ENCODE data around the gene DNAH2. TPM values are rescaled to one million over a fixed set of nuclear protein-coding genes. Genes with fewer than 3 reads are reported as not detected.
"Not testable (repeated sequence)": the region's sequence is repeated elsewhere in the genome, so short reads cannot be mapped to it uniquely, and the experiment has no call there.

DNAH2 gene
- total RNA-seq, 1 donor from 2014 or later, result 0.05 TPM

DNA sequence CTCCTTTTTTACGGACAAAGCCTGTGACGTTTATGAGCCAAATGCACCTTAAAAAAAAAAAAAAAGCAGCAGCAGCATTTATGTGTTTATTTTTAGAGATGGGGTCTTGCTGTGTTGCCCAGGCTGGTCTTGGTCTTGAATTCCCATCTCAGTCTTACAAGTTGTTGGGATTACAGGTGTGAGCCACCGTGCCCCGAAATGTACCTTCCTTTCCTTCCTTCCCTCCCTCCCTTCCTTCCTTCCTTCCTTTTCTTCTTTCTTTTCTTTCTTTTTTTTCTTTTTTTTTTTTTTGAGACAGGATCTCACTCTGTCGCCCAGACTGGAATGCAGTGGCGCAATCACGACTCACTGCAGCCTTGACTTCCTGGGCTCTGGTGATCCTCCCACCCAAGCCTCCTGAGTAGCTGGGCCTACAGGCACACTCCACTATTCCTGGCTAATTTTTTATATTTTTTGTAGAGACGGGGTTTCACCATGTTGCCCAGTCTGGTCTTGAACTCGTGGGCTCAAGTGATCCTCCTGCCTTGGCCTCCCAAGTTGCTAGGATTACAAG, 92.3 kb downstream of the DNAH2 start:
- intact Hi-C loops (cut with micrococcal nuclease); ATAC-seq; DNase-seq: not testable (repeated sequence)

- intact Hi-C loops (cut with micrococcal nuclease), result no loop called here
- ATAC-seq (no peak), DNase-seq (no peak)
These were observed 93.7 kb downstream of the DNAH2 start for GRCh38 chr17:7811251-7811650.

GRCh38 chr17:7814969-7815368, 97.4 kb downstream of the DNAH2 start:
- intact Hi-C loops (cut with micrococcal nuclease), result no loop called here
- no peak for DNase-seq
- no peak for ATAC-seq

- no peak for ATAC-seq
- DNase-seq, result no peak
- intact Hi-C loops (cut with micrococcal nuclease), result no loop called here
These were observed 99.5 kb downstream of the DNAH2 start for GRCh38 chr17:7816926-7817642.

- ATAC-seq, result no peak
- DNase-seq, result no peak
- intact Hi-C loops (cut with micrococcal nuclease), result no loop called here
These were observed 100.1 kb downstream of the DNAH2 start for GRCh38 chr17:7817643-7817964.

DNA sequence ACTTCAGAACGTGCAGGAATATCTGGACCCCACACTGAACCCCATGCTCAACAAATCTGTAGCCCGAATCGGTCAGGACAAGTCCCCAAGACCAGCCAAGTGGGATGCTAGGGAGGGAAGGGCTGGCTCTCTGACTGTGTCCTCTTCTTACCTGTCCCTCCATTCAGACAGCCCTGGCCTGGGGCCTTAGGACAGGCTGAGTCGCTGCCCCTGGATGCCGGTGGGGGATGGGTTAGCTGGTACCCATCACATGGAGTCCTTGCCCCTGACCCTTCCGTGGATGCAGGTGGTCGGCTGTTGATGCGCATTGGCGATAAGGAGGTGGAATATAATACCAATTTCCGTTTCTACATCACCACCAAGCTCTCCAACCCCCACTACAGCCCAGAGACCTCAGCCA, 100.5 kb downstream of the DNAH2 start:
- no peak for DNase-seq
- intact Hi-C loops (cut with micrococcal nuclease), result no loop called here
- ATAC-seq, result no peak

GRCh38 chr17:7818746-7819645, 101.5 kb downstream of the DNAH2 start:
- no peak for ATAC-seq
- intact Hi-C loops (cut with micrococcal nuclease), result no loop called here
- no peak for DNase-seq

DNA sequence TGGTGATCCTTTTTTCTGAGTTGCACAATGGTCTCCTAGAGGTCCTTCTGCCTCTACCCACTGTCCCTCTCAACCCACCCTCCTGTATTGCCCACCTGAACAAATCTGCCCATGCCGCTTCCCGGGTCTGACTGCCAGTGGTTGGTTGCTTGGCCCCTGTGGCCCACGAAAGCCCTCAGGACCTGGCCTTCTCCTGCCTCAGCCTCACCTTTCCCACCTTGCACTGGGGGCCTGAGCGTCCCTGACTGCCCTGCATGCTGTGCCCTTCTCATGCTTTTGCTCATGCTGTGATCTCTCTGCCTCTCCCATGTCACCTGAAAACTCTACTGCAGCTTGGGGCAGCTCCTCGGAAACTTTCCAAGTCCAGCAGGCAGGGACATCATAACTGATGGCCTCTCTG, 102.7 kb downstream of the DNAH2 start:
- ATAC-seq, result no peak
- intact Hi-C loops (cut with micrococcal nuclease), result loop anchor here (5.0 kb wide), 1 partner anchor 37 kb away; the partner anchor contains the start of genes CYB5D1, NAA38 and TMEM88
- no peak for DNase-seq

- DNase-seq (no peak), ATAC-seq (no peak)
- intact Hi-C loops (cut with micrococcal nuclease), result loop anchor here (5.0 kb wide), 1 partner anchor 35 kb away; the partner anchor contains the start of genes CYB5D1, NAA38 and TMEM88
These were observed 104.6 kb downstream of the DNAH2 start for GRCh38 chr17:7822126-7822525.

GRCh38 chr17:7823581-7824001, 106.0 kb downstream of the DNAH2 start:
- ATAC-seq (no peak), DNase-seq (no peak)
- intact Hi-C loops (cut with micrococcal nuclease), result loop anchor here (5.0 kb wide), 1 partner anchor 34 kb away; the partner anchor contains the start of genes CYB5D1, NAA38 and TMEM88

DNA sequence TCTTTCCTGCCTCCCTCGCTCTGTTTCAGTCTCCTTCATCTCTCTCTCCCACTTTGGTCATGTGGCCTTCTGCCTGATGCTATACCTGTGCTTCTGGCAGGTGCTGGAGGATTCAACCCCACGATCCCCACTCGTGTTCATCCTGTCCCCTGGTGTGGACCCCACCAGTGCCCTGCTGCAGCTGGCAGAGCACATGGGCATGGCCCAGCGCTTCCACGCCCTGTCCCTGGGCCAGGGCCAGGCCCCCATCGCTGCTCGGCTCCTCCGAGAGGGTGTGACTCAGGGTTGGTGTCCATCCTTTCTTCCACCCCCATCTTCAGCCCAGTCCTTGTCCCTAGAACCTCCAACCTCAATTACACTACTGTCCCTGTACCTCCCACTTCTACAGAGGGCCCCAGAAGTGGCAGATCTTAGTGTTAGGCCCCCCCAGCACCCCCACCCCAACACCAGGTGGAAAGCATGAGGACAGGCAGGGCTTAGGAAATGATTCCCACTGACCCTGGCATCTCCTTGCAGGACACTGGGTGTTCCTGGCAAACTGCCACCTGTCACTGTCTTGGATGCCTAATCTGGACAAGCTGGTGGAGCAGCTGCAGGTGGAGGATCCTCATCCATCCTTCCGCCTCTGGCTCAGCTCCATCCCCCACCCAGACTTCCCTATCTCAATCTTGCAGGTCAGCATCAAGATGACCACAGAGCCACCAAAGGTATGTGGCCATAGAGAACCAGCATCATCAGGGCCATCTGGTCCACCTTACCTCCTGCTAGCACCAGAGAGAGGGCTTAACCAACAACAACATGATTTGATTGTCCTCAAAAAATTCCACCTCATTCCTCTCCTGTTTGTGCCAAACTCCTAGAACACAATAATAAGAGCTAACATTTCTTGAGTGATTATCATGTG, 106.7 kb downstream of the DNAH2 start:
- no peak for ATAC-seq
- intact Hi-C loops (cut with micrococcal nuclease), result loop anchor here (5.0 kb wide), 1 partner anchor 33 kb away; the partner anchor contains the start of genes CYB5D1, NAA38 and TMEM88

DNA sequence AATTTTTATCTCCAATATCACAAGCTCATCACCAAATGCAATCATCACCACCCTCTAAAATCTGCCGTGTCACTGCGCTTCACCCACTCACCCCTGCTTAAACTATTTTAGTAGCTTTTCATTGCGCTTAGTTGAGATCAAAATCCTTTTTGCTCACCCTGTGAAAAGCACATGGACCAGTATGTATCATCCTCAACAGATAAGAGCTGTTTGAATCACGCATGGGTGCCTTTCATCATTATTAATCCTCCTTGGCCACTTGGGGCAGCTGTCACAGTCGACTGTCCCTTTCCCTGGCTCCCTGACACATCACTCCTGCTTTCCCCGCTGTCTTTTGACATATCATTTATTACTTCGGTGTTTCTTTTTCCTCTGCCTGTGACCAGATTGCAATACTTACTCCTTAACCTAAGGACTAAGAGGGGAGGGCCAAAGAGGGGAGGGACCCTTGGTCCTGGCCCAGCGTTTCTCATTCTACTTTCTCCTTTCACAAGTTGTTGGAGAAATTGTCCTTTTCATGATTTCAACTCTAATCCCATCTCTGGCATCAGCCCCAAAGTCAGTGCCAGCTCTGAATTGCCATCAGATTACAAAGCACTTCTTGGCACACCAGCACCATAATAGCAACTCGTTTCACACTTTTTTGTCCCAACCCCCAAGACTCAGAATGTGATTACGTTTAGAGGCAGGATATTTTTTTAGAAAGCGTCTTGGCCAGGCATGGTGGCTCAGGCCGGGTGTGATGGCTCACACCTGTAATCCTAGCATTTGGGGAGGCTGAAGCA, 107.9 kb downstream of the DNAH2 start:
- ATAC-seq (no peak), DNase-seq (no peak)
- intact Hi-C loops (cut with micrococcal nuclease), result no loop called here

More for the DNA sequence above, 106.7 kb downstream of the DNAH2 start:
- DNase-seq, result no peak

DNA sequence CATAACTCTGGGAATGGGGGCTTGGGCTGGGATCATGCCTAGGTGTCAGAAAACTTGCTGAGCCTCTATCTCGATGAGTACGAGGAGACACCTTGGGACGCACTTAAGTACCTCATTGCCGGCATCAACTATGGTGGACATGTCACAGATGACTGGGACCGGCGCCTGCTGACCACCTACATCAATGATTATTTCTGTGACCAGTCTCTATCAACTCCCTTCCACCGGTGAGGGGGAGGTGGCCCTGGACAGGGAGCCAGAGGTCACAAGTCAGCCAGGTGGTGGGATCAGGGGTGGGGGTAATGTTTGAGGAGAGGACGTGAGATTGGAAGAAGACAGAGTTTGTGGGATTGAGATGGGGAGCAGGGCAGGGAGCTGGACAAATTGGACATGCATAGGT, 113.1 kb downstream of the DNAH2 start:
- intact Hi-C loops (cut with micrococcal nuclease), result no loop called here
- no peak for ATAC-seq
- no peak for DNase-seq

- intact Hi-C loops (cut with micrococcal nuclease), result no loop called here
- ATAC-seq (no peak), DNase-seq (no peak)
These were observed 113.7 kb downstream of the DNAH2 start for GRCh38 chr17:7831233-7831632.

DNA sequence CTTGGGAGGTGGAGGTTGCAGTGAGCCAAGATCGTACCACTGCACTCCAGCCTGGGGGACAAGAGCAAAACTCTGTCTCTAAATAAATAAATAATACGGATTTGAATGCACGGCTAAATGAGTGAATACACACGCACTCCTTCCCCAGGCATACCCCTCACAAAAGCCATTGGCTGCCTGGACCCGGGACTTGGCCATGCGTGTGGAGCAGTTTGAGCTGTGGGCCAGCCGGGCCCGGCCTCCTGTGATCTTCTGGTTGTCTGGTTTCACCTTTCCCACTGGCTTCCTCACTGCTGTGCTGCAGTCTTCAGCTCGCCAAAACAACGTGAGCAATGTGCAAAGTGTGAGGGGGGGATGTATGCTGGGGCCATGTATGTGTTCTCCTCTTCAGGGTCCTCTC, 114.9 kb downstream of the DNAH2 start:
- no peak for DNase-seq
- no peak for ATAC-seq
- intact Hi-C loops (cut with micrococcal nuclease), result no loop called here

DNA sequence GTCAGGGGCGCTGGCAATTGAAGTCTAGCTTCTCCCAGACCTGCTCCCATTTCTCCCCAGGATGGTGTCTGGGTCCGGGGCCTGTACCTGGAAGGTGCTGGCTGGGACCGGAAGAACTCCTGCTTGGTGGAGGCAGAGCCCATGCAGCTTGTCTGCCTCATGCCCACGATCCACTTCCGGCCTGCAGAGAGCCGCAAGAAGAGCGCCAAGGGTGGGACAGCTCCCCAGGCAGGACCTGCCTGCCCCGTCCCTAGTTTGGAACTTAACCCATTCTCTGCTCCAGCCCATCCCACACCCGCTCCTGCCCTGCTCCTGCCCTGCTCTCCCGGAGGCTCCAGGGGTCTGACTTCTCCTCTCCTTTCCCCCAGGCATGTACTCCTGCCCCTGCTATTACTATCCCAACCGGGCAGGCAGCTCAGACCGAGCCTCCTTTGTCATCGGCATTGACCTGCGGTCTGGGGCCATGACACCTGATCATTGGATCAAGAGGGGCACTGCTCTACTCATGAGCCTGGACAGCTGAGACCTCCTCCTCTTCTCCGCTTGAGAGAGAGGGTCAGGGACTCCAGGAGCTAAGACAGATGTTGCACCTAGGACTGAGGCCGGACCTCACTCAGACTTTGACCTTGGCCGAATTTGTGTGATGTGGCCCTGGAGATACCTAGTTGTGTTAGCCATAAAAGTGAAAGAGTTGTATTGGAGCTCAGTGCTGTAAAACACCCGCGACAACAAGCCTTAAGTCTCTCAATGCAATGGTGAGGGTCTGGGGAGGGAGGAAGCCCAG, 115.7 kb downstream of the DNAH2 start:
- ATAC-seq (no peak), DNase-seq (no peak)
- intact Hi-C loops (cut with micrococcal nuclease), result no loop called here

- DNase-seq, result peak; percentile 97
- peak; percentile 72 for ATAC-seq
- intact Hi-C loops (cut with micrococcal nuclease), result no loop called here
These were observed 116.4 kb downstream of the DNAH2 start, which contains the start of gene KDM6B for GRCh38 chr17:7833795-7834541. KDM6B (plus strand) TSS chr17:7834217; CDS start chr17:7845555, 11,338 bp downstream.

Data from left ventricle myocardium superior (tissue), 1 donor.